NCI-H2029 (cell line): ENCODE results near the gene ZNF208.
A peak's percentile ranks its signal among the peaks of the same experiment; 100 is the strongest.
"Not testable (repeated sequence)": the region's sequence is repeated elsewhere in the genome, so short reads cannot be mapped to it uniquely, and the experiment has no call there.

ENCODE experiments used
- DNase-seq: peaks from one replicate; lab custom pipeline; 2025; lab: John Stamatoyannopoulos, UW

Gene ZNF208

GRCh38 chr19:22010437-22011143 lies at the start of gene ZNF208:
ZNF208 (minus strand) TSS chr19:22010943; CDS start chr19:22010794, 149 bp downstream.
- not testable (repeated sequence) for DNase-seq

- DNase-seq: peak; percentile 66
These were observed 41.9 kb upstream of the ZNF208 start for GRCh38 chr19:22052644-22053013.

GRCh38 chr19:22041151-22041550 lies 30.4 kb upstream of the ZNF208 start:
- not testable (repeated sequence) for DNase-seq

GRCh38 chr19:22030680-22031079 lies 19.9 kb upstream of the ZNF208 start:
- no peak for DNase-seq

- DNase-seq: no peak
These were observed 15.9 kb upstream of the ZNF208 start for GRCh38 chr19:22026687-22027086.

- not testable (repeated sequence) for DNase-seq
These were observed 14.8 kb upstream of the ZNF208 start for GRCh38 chr19:22025539-22025938.

GRCh38 chr19:21970466-21970865 lies 40.3 kb downstream of the ZNF208 start:
- no peak for DNase-seq

GRCh38 chr19:21947775-21948174 lies 63.0 kb downstream of the ZNF208 start:
- no peak for DNase-seq

GRCh38 chr19:21940684-21941083 lies 70.1 kb downstream of the ZNF208 start:
- no peak for DNase-seq

- no peak for DNase-seq
These were observed 76.2 kb downstream of the ZNF208 start for GRCh38 chr19:21934593-21934992.

GRCh38 chr19:21934131-21934530 lies 76.6 kb downstream of the ZNF208 start:
- no peak for DNase-seq

GRCh38 chr19:21922276-21922675 lies 88.5 kb downstream of the ZNF208 start:
- DNase-seq: no peak

GRCh38 chr19:21921691-21922180 lies 89.0 kb downstream of the ZNF208 start:
- no peak for DNase-seq

- DNase-seq: no peak
These were observed 95.3 kb downstream of the ZNF208 start for GRCh38 chr19:21915411-21915810.

- DNase-seq: no peak
These were observed 98.1 kb downstream of the ZNF208 start for GRCh38 chr19:21912654-21913053.

- no peak for DNase-seq
These were observed 100.4 kb downstream of the ZNF208 start for GRCh38 chr19:21910318-21910717.

GRCh38 chr19:21908066-21908465 lies 102.7 kb downstream of the ZNF208 start:
- no peak for DNase-seq

GRCh38 chr19:21907516-21907915 lies 103.2 kb downstream of the ZNF208 start:
- DNase-seq: no peak

GRCh38 chr19:21902571-21902970 lies 108.2 kb downstream of the ZNF208 start:
- no peak for DNase-seq

GRCh38 chr19:21901861-21902260 lies 108.9 kb downstream of the ZNF208 start:
- no peak for DNase-seq

- DNase-seq: no peak
These were observed 110.3 kb downstream of the ZNF208 start for GRCh38 chr19:21900401-21900800.

- no peak for DNase-seq
These were observed 119.7 kb downstream of the ZNF208 start for GRCh38 chr19:21891086-21891485.

- not testable (repeated sequence) for DNase-seq
These were observed 120.7 kb downstream of the ZNF208 start for GRCh38 chr19:21890017-21890416.

GRCh38 chr19:21885516-21885915 lies 125.2 kb downstream of the ZNF208 start:
- not testable (repeated sequence) for DNase-seq
